GM19324 (cell line): Measurements from ENCODE around the gene CYTH1.
"Not testable (repeated sequence)": the region's sequence is repeated elsewhere in the genome, so short reads cannot be mapped to it uniquely, and the experiment has no call there.

Experiments
- ATAC-seq: cut with Tn5 transposase; IDR thresholded peaks from one replicate; pipeline ENCODE4 v1.9.1; 2021; ENCODE audit warnings: mild to moderate bottlenecking, moderate library complexity; ENCODE audit not compliant: unreplicated experiment, low FRiP score

The CYTH1 gene

DNA sequence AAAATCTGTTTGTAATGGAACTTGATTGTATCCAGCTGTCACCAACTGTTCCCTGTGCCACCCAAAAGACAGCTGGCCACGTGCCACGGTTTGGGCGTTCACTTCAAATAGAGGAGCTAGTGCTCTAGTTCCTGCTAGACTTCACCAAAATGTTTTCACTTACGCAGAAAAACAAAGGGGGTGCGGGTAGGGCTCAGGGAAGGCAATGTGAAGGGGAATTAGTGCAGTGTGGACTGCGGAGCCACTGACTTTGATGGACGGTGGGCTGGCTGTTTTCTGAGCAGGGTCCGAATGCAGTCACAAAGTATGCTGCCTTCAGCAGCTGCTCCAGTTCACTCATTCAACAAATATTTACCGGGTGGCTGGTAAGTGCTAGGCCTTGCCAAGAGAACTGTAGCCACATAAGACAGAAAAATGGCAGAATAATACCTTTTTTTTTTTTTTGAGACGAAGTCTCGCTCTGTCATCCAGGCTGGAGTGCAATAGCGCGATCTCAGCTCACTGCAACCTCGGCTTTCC, 7.6 kb upstream of the CYTH1 start:
- ATAC-seq: no peak

DNA sequence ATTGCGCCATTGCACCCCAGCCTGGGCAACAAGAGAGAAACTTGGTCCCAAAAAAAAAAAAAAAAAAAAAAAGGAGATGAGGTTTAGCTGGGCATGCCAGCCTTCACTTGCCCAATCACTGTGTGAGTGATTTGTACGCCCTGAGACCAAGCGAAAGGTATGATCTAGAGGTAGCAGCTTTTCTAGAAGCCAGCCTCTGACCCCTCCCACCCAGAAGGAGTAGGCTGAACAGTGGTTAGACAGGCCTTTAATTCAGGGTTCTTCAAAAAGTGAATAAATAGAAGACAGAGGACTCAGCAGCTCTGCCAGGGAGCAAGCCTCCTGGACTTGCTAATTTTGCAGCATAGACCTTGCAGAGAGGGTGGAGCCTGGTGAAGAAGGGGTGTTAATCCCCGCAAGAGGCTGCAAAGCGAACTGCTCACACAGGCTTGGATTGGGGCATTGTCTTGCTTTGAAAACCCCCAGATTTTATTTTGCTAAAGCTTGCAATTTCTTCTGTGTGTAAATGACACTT, 7.1 kb upstream of the CYTH1 start:
- no peak for ATAC-seq

- no peak for ATAC-seq
These were observed 6.4 kb upstream of the CYTH1 start for GRCh38 chr17:78788451-78788850.

- no peak for ATAC-seq
These were observed 5.4 kb upstream of the CYTH1 start for GRCh38 chr17:78787444-78787843.

DNA sequence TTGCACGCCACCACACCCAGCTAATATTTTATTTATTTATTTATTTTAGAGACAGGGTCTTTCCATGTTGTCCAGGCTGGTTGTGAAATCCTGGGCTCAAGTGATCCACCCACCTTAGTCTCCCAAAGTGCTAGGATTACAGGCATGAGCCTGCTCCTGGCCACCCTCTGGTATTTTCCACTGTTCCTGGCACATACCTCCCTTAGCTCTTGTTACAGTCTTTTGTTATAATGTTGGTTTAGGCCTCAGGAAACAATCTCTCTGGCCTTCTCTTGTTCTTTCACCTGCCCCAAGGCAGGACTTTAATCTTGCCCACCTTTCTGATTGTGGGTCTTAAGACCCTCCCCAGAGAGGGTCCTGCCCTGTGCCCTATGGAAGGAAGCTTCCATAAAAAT, 3.6 kb upstream of the CYTH1 start:
- ATAC-seq: no peak

DNA sequence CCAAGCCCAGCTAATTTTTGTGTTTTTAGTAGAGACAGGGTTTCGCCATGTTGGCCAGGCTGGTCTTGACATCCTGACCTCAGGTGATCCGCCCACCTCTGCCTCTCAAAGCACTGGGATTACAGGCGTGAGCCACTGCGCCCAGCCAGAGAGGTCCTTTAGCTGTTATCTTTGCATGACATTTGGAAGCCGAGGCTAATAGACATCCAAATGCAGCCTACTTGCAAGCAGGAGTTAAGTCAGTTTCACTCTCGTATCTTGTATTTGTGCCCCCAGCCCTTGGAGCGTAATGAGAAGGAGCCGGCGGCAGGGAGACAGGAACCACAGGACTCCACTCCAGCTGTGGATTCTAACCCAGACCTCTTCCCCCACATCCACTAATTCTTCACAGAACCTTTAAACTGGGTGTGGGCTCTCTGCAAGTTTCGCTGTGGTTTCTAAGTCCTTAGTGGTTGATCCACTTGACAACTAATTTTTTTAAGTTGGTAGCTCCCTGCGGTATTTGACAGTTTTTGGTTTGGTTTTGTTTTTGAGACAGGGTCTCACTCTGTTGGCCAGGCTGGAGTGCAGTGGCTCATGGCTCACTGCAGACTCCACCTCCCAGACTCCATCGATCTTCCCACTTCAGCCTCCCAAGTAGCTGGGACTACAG, 3.1 kb upstream of the CYTH1 start:
- no peak for ATAC-seq

DNA sequence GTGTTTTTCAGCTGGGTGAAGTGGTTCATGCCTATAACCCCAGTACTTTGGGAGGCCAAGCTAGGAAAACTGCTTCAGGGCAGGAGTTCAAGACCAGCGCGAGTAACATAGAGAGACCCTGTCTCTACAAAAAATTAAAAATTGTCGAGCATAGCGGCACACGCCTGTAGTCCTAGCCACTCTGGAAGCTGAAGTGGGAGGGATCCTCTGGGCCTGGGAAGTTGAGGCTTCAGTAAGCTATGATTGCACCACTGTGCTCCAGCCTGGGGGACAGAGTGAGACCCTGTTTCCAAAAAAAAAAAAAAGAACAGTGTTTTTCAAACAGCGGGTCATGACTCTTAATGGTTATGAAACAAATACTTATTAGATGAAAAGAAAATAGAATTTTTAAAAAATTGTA, 2.3 kb upstream of the CYTH1 start:
- ATAC-seq: no peak

DNA sequence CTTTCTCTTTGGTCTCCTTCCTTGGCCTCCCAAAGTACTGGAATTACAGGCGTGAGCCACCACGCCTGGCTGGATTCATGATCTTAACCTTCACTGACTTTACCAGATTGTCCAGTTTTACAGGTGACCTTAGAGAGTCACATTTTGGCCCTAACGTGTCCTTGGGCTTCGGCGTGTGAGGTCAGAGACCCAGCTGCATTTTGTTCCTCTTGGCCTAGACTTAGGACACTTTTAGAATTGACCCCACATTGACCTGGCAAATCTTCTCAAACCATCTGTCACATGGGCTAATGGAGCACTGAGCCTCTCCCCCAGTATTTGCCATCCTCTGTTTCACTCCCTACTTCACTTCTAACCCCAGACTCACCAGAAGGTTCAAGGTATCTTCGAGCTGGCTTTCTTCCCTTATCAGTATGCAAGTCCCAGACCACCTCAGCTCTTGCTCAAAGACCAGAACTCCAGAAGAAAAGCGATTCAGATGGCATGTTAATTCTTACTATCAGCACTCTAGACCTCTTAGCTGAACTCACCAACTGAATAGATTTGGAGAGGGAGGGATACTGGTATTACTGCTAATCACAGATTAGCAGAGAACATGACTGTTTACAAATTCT, 1.7 kb upstream of the CYTH1 start:
- ATAC-seq: no peak

- peak; percentile 29 for ATAC-seq
These were observed 775 bp downstream of the CYTH1 start for GRCh38 chr17:78781104-78781892.

GRCh38 chr17:78780335-78780734, 1.7 kb downstream of the CYTH1 start:
- ATAC-seq: no peak

- ATAC-seq: no peak
These were observed 2.2 kb downstream of the CYTH1 start for GRCh38 chr17:78779850-78780249.

- not testable (repeated sequence) for ATAC-seq
These were observed 2.8 kb downstream of the CYTH1 start for GRCh38 chr17:78779286-78779651.

DNA sequence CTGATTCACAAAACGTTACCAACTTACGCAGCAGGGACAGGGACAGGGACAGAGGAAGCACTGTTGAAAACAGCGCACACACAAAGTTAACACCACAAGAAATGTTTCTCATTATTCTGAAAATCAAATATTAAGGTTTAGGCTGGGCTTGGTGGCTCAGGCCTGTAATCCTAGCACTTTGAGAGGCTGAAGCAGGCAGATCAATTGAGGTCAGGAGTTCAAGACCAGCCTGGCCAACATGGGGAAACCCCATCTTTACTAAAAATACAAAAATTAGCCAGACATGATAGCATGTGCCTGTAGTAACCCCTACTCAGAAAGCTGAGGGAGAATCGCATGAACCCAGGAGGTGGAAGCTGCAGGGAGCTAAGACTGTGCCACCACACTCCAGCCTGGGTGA, 4.2 kb downstream of the CYTH1 start:
- no peak for ATAC-seq

GRCh38 chr17:78774956-78775571, 7.0 kb downstream of the CYTH1 start:
- no peak for ATAC-seq

GRCh38 chr17:78774453-78774852, 7.6 kb downstream of the CYTH1 start:
- no peak for ATAC-seq

DNA sequence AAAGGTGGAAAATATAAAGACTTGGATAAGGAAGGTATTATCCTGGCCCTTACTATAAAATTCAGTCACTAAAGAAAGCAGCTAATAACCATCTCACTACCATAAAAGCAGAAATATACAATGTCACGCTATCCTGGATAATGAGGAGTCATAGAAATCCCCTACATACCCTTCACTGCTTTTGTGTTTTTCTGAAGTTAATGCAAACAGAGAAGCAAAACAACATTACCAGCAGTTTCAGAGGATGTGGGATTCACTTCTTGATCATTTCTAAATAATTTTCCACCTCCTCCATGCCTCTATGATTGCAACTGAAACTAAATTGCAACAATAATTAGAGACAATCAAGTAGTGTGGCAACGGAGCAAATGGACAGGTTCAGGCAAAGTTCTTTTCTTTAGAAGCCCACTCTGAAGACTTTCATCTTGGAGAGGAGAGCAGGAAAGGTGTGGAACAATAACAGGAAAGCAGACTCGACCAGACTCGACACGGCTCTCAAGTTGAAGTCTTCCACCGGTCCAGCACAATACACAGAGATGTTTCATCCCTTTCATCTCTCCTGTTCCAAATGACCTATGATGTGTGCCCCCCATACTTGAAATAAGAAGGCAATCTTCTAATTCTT, 10.2 kb downstream of the CYTH1 start:
- ATAC-seq: no peak

DNA sequence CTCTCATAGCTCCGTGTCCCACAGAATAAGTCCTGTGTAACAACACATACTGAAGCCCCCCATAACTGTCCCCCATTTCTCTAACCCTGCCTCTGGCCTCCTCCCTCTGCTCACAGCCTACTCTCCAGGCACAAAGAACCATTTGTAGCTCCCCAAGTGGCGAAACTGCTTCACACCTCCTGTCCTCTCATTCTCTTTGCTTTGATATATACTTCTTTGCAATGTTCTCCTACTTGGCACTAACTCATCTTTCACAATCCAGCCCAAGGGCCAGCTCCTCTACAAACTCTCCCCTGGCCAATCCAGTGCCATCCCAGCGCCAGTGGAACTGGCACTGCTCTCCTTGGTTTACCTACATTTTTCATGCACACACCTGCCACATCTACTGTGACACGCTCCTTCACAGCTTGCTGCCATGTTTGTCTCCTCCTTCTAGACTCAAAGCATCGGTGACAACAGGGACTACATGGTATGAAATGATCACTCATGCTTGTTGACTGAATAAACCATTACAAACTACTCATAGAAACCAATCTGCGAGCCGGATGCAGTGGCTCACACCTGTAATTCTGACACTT, 12.8 kb downstream of the CYTH1 start:
- no peak for ATAC-seq

- no peak for ATAC-seq
These were observed 14.3 kb downstream of the CYTH1 start for GRCh38 chr17:78767806-78768205.

- no peak for ATAC-seq
These were observed 15.3 kb downstream of the CYTH1 start for GRCh38 chr17:78766743-78767294.

DNA sequence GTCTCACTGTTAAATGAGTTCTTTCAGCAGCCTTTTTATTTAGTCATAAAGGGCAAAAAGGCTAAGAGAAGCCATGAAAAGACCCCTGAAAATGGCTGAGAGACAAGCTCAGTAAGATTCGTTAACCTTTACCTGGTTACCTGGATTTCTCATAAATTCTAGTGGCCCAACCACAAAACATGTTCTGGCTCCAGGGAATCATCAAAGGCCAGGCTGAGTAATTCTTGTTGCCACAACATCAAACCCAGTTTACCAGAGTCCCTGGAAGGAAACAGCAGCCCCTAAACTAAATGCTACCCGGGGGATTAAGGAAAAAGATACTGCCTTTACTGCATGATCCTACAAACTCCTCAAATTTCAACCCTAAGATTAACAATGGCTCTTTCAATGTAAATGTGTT, 15.8 kb downstream of the CYTH1 start:
- ATAC-seq: no peak
